ENCODE results near the gene PNPLA7.

PNPLA7 gene

DNA sequence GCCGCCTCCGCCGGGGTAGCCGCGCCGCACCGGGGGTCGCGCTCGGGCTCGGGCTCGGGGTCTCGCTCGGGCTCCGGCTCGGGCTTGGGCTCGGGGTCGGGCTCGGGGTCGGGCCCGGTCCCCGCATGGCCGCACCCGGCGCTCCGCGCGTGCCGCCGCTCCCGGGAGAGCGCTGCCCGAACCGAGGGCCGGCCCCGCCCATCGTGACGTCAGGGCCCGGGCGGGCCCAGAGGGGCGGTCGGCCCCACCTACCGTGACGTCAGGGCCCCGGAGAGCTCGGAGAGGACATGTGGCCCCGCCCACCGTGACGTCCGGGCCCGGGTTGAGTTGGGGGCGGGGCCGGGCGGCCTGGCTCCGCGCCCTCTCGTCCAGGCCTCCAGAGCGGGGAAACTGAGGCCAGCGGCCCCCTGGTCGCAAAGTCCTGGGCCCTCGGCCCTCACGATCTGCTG lies 91.0 kb downstream of the PNPLA7 start, which contains the start of gene NSMF:
TSS of gene NSMF (minus strand) at position 183 of the 449 bp plus-strand sequence. CDS start 232 bp downstream, outside the sequence.
- peak within 1 kb of the TSS; percentile 65 for H3K4me3 ChIP-seq (ENCODE audit: low read length)
- TF ChIP-seq, protein P1, sequence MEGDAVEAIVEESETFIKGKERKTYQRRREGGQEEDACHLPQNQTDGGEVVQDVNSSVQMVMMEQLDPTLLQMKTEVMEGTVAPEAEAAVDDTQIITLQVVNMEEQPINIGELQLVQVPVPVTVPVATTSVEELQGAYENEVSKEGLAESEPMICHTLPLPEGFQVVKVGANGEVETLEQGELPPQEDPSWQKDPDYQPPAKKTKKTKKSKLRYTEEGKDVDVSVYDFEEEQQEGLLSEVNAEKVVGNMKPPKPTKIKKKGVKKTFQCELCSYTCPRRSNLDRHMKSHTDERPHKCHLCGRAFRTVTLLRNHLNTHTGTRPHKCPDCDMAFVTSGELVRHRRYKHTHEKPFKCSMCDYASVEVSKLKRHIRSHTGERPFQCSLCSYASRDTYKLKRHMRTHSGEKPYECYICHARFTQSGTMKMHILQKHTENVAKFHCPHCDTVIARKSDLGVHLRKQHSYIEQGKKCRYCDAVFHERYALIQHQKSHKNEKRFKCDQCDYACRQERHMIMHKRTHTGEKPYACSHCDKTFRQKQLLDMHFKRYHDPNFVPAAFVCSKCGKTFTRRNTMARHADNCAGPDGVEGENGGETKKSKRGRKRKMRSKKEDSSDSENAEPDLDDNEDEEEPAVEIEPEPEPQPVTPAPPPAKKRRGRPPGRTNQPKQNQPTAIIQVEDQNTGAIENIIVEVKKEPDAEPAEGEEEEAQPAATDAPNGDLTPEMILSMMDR (conservative IDR thresholded peaks at IDR 0.05; ENCODE audit: low read depth, low read length), result no peak
- no peak for DNase-seq (ENCODE audit: low read depth)

GRCh38 chr9:137458194-137459151 lies 91.7 kb downstream of the PNPLA7 start:
- DNase-seq (ENCODE audit: low read depth), result no peak
- peak overlapping the region; percentile 65 for H3K4me3 ChIP-seq (ENCODE audit: low read length)
- TF ChIP-seq, protein P1 (conservative IDR thresholded peaks at IDR 0.05; ENCODE audit: low read depth, low read length), result no peak

DNA sequence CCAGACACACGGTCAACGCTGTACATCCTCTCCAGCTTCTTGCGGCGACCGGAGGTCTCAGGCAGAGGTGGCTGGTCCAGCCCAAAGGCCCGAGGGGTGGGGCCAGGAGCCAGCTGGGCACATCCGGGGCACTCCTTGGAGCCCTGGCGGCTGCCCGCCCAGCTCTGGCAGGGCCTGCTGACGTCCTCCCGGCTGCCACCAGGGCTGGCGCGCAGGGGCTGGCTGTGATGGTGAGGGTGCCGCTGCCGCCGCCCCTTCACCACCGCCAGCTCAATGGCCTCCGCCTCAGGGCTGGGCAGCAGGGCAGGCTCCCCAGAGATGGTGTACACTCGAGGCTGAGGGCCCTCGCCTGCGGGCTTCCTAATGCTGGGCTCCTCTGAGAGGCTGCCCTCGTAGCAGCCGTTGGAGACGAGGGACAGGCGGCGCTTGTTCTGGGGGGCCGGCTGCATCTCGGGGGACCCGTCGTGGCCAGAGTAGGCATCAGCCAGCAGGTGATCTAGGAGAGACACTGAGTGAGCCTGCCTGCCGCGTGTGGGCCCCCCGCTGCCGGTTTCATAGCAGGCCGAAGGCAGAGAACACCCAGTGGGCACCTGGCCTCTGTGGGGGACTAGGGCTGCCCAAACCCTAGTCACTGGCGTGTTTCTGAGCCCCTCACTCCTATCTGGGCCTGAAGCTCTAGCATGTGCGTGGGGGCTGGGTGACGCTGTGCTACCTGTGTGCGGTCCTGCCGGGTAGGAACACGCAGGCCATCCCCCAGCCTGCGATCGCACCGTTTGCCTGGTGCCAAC lies 92.6 kb downstream of the PNPLA7 start:
- TF ChIP-seq, protein P1 (conservative IDR thresholded peaks at IDR 0.05; ENCODE audit: low read depth, low read length), result no peak
- no peak for DNase-seq (ENCODE audit: low read depth)
- H3K4me3 ChIP-seq (ENCODE audit: low read length), result peak overlapping the region; percentile 65

- TF ChIP-seq, protein P1 (conservative IDR thresholded peaks at IDR 0.05; ENCODE audit: low read depth, low read length), result no peak
- no peak overlapping the region for H3K4me3 ChIP-seq (ENCODE audit: low read length)
- DNase-seq (ENCODE audit: low read depth), result no peak
These were observed 93.3 kb downstream of the PNPLA7 start for GRCh38 chr9:137456864-137457405.

DNA sequence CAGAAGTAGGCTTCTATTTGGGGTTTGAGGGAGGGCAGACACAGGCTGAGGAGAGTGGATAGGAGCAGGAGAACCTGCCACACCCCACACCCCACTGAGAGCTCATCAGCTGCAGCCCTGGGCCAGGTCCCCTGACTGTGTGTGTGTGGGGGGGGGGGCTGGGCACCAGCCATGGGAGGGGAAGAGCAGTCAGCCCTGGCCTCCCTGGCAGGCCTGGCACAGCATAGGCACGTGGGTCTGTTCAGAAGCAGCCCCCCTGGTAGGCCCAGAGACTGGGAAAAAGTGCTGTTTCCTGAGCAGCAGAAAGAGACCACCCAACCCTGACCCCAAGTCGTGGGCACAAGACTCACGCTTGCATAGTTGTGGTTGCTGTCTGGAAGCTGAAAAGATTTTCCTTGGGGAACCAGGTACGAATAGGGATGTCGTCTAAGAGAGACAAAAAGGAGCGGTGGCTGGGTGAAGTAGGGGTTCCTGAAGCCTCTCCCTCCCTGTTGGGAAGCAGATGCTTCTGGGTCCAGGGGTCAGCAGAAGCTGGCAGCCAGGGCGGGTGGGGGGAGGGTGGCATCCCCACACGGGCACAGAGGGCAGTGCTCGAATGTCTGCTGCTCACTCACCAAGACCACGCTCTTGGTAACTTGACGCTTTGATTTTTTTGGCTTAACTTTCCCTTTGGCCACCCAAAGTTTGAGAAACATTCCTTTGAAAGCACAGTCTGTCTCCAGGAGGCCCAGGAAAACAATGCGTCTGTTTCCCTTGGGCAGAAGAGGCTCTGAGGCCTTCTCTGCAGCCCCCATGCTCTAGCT lies 93.9 kb downstream of the PNPLA7 start:
- DNase-seq (ENCODE audit: low read depth), result no peak
- no peak overlapping the region for H3K4me3 ChIP-seq (ENCODE audit: low read length)
- TF ChIP-seq, protein P1 (conservative IDR thresholded peaks at IDR 0.05; ENCODE audit: low read depth, low read length), result no peak

- no peak overlapping the region for H3K4me3 ChIP-seq (ENCODE audit: low read length)
- DNase-seq (ENCODE audit: low read depth), result no peak
- TF ChIP-seq, protein P1 (conservative IDR thresholded peaks at IDR 0.05; ENCODE audit: low read depth, low read length), result no peak
These were observed 94.7 kb downstream of the PNPLA7 start for GRCh38 chr9:137455359-137455991.
